OCI-LY3 (cell line): ENCODE data around the gene UBL4A.

Source experiments
- CTCF ChIP-seq: fragments of 200-600, 300-600 bp; sonication (generic); IDR thresholded peaks from 2 replicates; pipeline ENCODE4 v1.5.1; 2014; ENCODE audit warnings: antibody characterized with exemption, low read length, low read depth
- EZH2phosphoT487 ChIP-seq: fragments of 200-600 bp; shearing (Covaris generic); IDR thresholded peaks from 2 replicates; pipeline ENCODE4 v1.6.1; 2018; ENCODE audit warnings: antibody characterized with exemption, mixed run types, low read depth

DNA sequence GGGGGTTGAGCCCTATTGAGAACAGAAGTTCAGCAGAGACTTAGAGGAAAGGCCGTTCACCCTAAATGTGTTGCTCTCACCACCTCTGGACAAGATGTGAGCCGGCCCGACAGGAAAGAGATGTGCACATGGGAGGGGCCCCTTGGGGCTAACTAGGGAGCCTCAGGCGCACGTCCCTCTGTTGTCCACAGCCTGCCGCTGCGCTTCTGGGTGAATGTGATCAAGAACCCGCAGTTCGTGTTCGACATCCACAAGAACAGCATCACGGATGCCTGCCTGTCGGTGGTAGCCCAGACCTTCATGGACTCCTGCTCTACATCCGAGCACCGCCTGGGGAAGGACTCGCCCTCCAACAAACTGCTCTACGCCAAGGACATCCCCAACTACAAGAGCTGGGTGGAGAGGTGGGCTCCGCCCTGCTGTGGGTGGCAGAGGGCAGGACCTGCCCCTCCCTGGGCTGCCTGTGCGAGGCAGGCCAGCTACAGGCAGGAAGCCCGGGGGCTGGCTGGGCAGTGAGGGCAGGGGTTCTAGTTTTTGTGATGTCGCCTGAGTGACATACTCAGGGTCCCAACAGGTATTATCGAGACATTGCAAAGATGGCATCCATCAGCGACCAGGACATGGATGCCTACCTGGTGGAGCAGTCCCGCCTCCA, 15.4 kb downstream of the UBL4A start:
- TF ChIP-seq CTCF (no peak), EZH2phosphoT487 (no peak)
